H54 (cell line): ENCODE results near the gene SPOCK2.
"Not testable (repeated sequence)": the region's sequence is repeated elsewhere in the genome, so short reads cannot be mapped to it uniquely, and the experiment has no call there.

Experiments
- DNase-seq: peaks from one replicate; pipeline ENCODE4 v3.0.0; 2011; ENCODE audit warnings: low spot score, mixed read lengths; ENCODE audit not compliant: insufficient read length
- FAIRE-seq: peaks from 3 replicates; lab custom pipeline; 2011; peaks lifted over from hg19 to GRCh38; lab: Jason Lieb, UNC
- POLR2A ChIP-seq: IDR thresholded peaks from 2 replicates; pipeline ENCODE4 v1.6.1; 2011; ENCODE audit warnings: low read depth, mild to moderate bottlenecking, low read length

Gene SPOCK2

DNA sequence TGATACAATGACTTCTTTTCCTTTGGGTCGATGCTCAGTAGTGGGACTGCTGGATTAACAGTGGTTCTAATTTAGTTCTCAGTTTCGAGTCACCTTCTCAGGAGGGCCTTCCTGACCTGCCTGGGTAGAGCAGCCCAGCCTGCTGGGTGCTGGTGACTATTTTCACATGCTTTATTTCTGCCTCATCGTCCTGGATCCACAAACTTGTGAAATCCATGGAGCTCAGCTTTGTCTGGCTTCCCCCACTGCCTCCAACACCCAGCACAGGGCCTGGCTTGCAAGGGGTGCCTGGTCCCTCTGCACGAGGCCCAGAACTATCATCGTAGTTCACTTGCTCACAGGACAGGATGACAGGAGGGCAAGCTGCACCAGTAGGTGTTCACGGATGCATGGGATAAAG, 46.9 kb downstream of the SPOCK2 start:
- no peak for DNase-seq
- TF ChIP-seq POLR2A: no peak
- FAIRE-seq: no peak

DNA sequence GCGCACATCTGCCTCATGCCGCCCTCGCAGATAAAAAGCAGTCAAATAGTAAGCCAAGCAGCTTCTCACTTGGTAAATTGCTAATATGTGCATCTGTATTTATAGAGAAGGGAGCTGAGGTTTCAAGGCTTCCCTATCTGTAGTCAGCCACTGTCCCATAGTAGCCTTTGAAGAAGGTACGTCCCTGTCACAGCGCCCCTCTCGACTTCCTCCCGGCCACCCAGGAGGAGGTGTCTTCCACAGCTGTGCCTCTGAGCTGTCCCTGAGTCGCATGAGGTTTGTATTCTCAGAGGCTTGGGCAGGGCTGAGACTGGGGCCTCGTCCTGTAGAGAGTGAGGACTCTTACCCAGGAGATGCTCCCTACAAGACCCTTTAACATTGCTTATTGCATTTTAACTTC, 49.0 kb downstream of the SPOCK2 start:
- DNase-seq (no peak), FAIRE-seq (no peak)
- TF ChIP-seq POLR2A: no peak

DNA sequence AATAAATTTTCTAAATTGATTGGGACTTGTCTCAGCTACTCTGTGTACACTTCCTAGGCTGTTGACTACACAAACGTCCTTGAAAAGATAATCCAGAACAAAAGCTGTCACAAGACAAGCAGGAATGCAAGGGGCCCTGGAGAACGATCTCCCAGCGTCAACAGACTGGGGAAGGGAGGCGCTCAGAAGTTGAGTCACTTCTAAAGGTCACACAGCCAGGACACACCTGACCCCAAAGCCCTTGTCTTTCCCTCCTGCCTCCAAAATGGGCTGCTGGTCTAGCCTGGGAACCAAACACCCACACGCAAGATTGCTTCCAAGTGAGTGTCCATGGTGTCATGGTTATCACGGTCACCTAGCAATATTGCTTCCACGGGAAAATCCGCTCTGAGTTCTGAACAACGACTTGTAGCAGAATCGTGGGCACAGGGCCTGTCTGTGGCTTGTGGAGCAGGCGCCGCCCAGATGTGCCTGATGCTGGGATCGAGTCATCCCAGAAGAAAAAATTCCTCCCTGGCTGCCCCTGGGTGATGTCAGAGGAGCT, 49.8 kb downstream of the SPOCK2 start:
- no peak for FAIRE-seq
- DNase-seq: peak; percentile 64
- no peak for TF ChIP-seq POLR2A

DNA sequence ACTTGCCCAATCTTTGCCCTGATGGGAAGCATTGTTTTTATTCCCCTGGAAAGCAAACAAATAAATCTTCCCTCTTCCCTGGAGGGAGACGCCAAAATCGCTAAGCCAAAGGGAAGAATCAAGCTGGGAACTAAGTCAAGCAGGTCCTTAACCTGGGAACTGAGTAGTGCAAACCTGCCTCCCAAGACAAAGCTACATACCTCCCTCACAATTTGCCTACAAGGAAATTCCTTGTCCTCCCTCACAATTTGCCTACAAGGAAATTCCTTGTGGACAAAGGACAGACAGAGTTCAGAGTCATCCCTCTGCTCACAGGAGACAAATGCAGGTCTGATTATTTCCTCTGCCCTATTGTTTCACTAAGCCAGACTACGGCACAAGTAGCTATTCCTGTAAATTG, 50.5 kb downstream of the SPOCK2 start:
- no peak for TF ChIP-seq POLR2A
- no peak for FAIRE-seq
- no peak for DNase-seq

DNA sequence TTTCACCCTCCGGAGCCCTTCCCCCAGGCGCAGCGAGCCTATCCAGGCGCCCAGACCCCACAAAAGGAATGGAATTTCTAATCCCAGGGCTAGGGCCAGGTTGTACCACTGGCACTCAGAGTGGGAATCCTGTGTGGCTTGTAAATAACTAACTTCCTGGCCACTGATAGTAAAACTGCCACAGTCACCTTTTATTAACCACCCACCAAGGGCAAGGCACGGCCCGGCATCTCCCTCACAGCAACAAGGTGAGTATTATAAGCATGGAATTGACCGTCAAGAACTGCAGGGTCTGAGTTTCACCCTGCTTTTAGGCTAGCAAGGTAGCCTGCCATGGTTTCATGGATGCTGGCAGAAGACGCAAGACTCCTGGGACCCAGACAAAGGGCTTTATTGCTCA, 51.1 kb downstream of the SPOCK2 start:
- FAIRE-seq (no peak), DNase-seq (no peak)
- no peak for TF ChIP-seq POLR2A

DNA sequence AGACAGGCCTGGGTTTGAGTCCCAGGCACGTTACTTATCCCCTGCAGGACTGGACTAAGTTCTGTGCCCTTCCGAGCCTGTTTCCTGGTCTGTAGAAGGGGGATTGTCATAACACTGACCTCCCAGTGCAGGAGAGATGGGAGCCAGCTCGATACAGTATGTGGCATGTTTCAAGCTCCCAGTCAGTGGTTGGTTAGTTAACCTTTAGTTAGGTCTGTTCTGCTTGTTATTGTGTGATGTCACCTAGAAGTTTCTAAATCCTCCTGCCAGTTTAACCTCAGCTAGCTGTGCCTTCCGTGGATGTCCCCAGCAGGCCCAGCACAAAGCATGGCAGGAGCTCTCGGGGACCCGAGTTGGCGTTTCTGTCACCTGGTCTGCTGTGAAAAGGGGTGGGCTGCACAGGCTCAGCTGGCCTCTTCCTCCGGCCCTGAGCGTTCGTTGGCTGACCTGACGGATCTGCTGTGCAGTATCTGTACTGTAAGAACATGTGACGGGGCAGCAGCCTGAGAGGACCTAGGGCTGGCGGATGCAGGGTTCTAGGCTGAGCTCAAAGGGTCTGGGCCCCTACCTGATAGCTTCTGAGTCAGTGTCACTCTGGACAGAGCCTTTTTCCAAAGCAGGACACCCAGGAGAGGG, 53.0 kb downstream of the SPOCK2 start:
- DNase-seq (no peak), FAIRE-seq (no peak)
- TF ChIP-seq POLR2A: no peak

DNA sequence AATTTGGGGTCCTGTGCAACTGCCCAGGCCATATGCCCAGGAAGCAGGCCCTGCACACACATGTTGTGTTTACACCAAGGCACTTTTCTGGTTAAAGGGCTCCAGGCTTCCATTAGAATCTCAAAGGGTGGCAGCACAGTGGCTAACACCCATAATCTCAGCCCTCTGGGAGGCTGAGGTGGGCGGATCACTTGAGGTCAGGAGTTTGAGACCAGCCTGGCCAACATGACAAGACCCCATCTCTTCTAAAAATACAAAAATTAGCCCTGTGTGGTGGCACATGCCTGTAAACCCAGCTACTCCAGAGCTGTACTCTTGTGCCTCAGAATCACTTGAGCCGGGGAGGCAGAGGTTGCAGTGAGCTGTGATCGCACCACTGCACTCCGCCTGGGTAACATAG, 53.6 kb downstream of the SPOCK2 start:
- no peak for FAIRE-seq
- TF ChIP-seq POLR2A: no peak
- DNase-seq: no peak

DNA sequence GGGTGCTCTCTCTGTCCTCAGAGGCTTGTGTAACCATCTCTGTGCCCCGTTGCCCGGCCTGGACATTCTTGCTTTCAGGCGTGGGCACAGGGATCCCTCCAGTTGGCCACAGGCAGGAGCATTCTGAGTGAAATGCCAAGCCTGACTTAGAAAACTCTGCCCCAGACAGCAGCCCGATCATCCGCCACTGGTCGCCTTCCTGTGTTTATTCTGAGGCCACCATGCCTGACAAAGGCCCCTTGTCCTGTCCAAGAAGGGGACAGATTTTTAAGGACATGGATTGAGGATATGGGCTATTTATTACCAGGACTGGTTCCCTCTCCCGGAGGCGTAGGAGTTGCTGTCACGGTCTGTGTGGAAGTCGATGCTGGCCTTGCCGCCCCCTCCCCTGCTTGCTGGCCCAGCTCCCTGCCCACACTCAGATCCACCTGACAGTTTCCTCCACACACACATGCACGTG, 54.3 kb downstream of the SPOCK2 start:
- no peak for TF ChIP-seq POLR2A
- DNase-seq (no peak), FAIRE-seq (no peak)

DNA sequence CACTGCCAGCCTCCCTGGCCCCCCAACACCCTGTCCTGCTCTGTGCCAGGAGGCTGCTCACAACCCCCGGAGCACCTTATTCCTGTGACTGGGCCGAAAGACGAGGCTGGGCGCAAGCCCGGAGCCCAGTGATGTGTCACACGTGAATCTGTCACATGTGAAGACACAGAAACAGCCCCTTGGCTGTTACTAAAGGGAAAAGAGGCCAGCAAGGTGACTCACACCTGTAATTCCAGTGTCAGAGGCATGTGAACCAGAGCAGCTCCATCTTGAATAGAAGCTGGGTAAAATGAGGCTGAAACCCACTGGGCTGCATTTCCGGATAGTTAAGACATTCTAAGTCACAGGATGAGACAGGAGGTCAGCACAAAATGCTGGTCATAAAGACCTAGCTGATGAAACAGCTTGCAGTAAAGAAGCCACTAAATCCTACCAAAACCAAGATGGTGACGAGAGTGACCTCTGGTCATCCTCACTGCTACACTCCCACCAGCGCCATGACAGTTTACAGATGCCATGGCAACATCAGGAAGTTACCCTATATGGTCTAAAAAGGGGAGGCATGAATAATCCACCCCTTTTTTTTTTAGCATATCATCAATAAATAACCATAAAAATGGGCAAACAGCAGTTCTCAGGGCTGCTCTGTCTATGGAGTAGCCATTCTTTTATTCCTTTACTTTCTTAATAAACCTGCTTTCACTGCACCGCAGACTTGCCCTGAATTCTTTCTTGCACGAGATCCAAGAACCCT, 55.8 kb downstream of the SPOCK2 start:
- not testable (repeated sequence) for DNase-seq

DNA sequence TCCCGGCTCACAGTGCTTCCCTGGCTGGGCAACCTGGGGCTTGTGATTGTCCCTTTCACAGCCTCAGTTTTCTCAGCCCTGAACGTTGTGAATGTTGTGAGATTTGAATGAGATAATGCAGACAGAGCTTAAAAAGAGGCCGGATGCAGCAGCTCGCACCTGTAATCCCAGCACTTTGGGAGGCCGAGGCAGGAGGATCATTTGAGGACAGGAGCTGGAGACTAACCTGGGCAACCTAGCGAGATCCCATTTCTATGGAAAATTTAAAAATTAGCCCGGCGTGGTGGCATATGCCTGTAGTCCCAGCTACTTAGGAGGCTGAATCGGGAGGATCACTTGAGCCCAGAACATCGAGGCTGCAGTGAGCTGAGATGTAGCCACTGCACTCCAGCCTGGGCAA, 56.6 kb downstream of the SPOCK2 start:
- TF ChIP-seq POLR2A: no peak
- FAIRE-seq (no peak), DNase-seq (no peak)

More for the DNA sequence above, 55.8 kb downstream of the SPOCK2 start:
- FAIRE-seq: not testable (repeated sequence)

DNA sequence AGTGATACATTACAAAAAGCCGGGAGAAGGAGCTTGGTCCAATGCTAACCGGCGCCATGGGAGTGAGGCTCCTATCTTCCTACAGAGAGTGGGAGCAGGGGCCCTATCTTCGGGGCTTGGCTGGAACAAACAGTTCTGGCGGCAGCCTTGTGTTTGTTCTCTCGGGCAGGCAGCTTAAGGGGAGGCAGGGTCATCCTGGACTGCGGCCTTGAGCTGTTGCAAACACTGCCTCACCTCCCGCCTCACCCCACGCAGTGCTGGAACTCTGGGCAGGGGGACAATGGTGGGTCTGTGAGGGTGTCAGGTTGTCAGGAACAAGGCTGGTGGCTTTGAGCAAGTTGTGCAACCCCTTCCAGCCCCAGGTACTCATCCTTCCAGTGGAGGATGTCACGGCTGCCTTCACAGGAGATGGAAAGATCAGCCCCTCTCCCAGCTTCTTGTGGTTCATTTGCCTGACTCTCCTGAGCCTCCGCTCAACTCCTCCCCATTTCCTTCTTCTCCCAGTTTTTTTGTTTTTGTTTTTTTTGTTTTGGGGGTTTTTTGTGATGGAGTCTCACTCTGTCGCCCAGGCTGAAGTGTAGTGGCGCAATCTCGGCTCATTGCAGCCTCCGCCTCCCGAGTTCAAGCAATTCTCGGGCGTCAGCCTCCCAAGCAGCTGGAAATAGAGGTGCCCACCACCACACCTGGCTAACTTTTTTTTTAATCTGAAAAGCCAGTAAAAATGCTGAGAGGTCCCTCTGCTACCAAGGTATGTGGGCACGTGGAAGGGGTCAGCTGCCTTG, 57.4 kb downstream of the SPOCK2 start:
- TF ChIP-seq POLR2A: no peak
- DNase-seq (no peak), FAIRE-seq (no peak)

DNA sequence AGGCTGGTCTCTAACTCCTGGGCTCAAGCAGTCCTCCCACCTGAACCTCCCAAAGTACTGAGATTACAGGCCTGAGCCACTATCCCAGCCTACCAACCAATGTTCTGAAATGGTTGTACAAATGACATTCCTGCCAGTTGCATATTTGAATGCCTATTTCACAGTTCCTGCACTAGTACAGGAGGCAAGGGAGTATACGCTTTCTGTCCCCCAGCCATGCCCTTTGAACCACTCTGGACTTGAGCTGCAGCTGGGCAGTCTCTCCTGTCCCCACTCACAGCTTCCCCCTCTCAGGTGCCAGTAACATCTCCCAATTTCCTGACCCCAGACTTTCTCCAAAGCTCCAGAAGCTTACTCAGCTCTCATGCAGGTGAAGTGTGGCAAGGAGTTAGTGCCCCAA, 58.9 kb downstream of the SPOCK2 start:
- no peak for FAIRE-seq
- no peak for DNase-seq
- TF ChIP-seq POLR2A: no peak

DNA sequence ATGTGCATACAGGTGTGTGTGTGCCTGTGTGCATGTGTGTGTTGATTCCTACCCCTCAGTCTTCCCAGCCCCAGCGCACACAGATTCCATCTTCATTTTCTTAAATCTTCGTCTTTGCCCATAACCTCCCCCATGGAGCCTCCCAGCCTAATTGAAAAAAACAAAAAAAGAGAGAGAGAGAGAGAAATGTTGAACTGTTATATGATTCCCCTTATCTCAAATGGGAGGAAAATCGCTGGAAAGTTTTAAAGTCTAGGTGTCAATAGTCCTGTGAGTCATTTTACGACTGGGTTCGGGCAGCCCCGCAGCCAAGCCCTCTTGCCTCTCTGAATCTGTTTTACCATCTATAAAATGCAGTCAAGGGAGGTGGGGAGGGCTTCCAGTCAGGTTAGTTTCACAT, 60.9 kb downstream of the SPOCK2 start:
- no peak for DNase-seq
- no peak for TF ChIP-seq POLR2A
- FAIRE-seq: peak; percentile 20
